A549 (cell line): ENCODE measurements around the gene COL28A1. TPM values are rescaled to one million over a fixed set of nuclear protein-coding genes. Genes with fewer than 3 reads are reported as not detected.

Experiments
- ATAC-seq, 2 experiments: fragments of 200-7000 bp in 1 of 2; fragments of >200 bp in 1 of 2; cut with Nextera tagmentation in 1 of 2; cut with Tn5 transposase in 1 of 2; 3 replicates each; pipeline versions ENCODE4 v1.8.0 to v1.9.1; 2018 to 2020; ENCODE audit warnings: mild to moderate bottlenecking in 1 of 2, moderate library complexity in 1 of 2
- CTCF ChIA-PET: fragments of 300-600 bp; sonication (Branson Sonifier 250); formaldehyde crosslinking; extraction: SDS; loops from one replicate; lab custom pipeline; 2021; ENCODE audit warnings: antibody characterized with exemption, inconsistent platforms; lab: Yijun Ruan, JAX
- POLR2A ChIA-PET: fragments of 350-600 bp; formaldehyde crosslinking; extraction: SDS; loops from one replicate; lab custom pipeline; 2021; ENCODE audit warnings: antibody characterized with exemption, inconsistent platforms; lab: Yijun Ruan, JAX
- DNase-seq, 2 experiments: peaks; one replicate each; pipeline versions ENCODE4 v3.0.0 to v3.0.0-alpha.2; 2011 to 2016; ENCODE audit warnings: low read depth in 1 of 2, low spot score in 1 of 2
- FAIRE-seq: peaks from 2 replicates; lab custom pipeline; 2011; peaks lifted over from hg19 to GRCh38; lab: Jason Lieb, UNC
- H3K27ac ChIP-seq, 2 experiments: fragments of >200 bp; sonication (Bioruptor Twin); formaldehyde crosslinking; 3 replicates each; pipeline ENCODE4 v1.5.1; 2016 to 2017
- H3K4me1 ChIP-seq: fragments of >200 bp; sonication (Bioruptor Twin); formaldehyde crosslinking; 3 replicates; pipeline ENCODE4 v1.6.1; 2016
- H3K4me2 ChIP-seq: fragments of >200 bp; sonication (Bioruptor Twin); formaldehyde crosslinking; 3 replicates; pipeline ENCODE4 v1.6.1; 2016
- H3K4me3 ChIP-seq: fragments of >200 bp; sonication (Bioruptor Twin); formaldehyde crosslinking; 3 replicates; pipeline ENCODE4 v1.5.1; 2016
- H3K9me3 ChIP-seq: fragments of >200 bp; sonication (Bioruptor Twin); formaldehyde crosslinking; 3 replicates; pipeline ENCODE4 v1.6.1; 2016
- ATOH8 ChIP-seq: fragments of 250-450 bp; sonication (Bioruptor Pico); IDR thresholded peaks from 2 replicates; pipeline ENCODE4 v1.5.0; 2020; ENCODE audit warnings: low read depth, mild to moderate bottlenecking, moderate library complexity
- CBX2 ChIP-seq: fragments of 200-600 bp; sonication (generic); IDR thresholded peaks from 2 replicates; pipeline ENCODE4 v1.6.1; 2016; ENCODE audit warnings: low read depth, mild to moderate bottlenecking, borderline replicate concordance
- CEBPB ChIP-seq, 2 experiments: fragments of >200 bp in 1 of 2; sonication (Bioruptor Twin) in 1 of 2; formaldehyde crosslinking in 1 of 2; IDR thresholded peaks; 2 replicates each; pipeline ENCODE4 v1.6.1; 2012 to 2016
- CTCF ChIP-seq: fragments of >200 bp; sonication (Bioruptor Twin); formaldehyde crosslinking; IDR thresholded peaks from 3 replicates; pipeline ENCODE4 v1.5.1; 2016
- E2F6 ChIP-seq: IDR thresholded peaks from 2 replicates; pipeline ENCODE4 v1.6.1; 2012; ENCODE audit warnings: low read depth, borderline replicate concordance
- EHF ChIP-seq: fragments of 250-450 bp; sonication (Bioruptor Pico); IDR thresholded peaks from 2 replicates; pipeline ENCODE4 v1.5.0; 2020; ENCODE audit warnings: mild to moderate bottlenecking
- EP300 ChIP-seq, 2 experiments: fragments of >200 bp; sonication (Bioruptor Twin); formaldehyde crosslinking; IDR thresholded peaks; 2 replicates in 1 of 2; 3 replicates in 1 of 2; pipeline ENCODE4 v1.6.1; 2016 to 2017
- GATA3 ChIP-seq: IDR thresholded peaks from 2 replicates; pipeline ENCODE4 v1.6.1; 2012; ENCODE audit warnings: borderline replicate concordance
- HDAC2 ChIP-seq: fragments of 200-600 bp; sonication (generic); IDR thresholded peaks from 2 replicates; pipeline ENCODE4 v1.6.1; 2016
- HES2 ChIP-seq: fragments of >200 bp; sonication (Bioruptor Twin); formaldehyde crosslinking; IDR thresholded peaks from 2 replicates; pipeline ENCODE4 v1.6.1; 2016
- JUNB ChIP-seq: fragments of >200 bp; sonication (Bioruptor Twin); formaldehyde crosslinking; IDR thresholded peaks from 2 replicates; pipeline ENCODE4 v1.6.1; 2016
- MAFK ChIP-seq: fragments of 450-650 bp; IDR thresholded peaks from 2 replicates; pipeline ENCODE4 v1.6.1; 2014; ENCODE audit not compliant: partially characterized antibody
- NR3C1 ChIP-seq: fragments of >200 bp; sonication (Bioruptor Twin); formaldehyde crosslinking; IDR thresholded peaks from 3 replicates; pipeline ENCODE4 v1.6.1; 2017
- POLR2A ChIP-seq: IDR thresholded peaks from 2 replicates; pipeline ENCODE4 v1.6.1; 2012; ENCODE audit warnings: mild to moderate bottlenecking, low read length
- RAD21 ChIP-seq, 2 experiments: fragments of >200 bp in 1 of 2; sonication (Bioruptor Twin) in 1 of 2; formaldehyde crosslinking in 1 of 2; IDR thresholded peaks in 1 of 2; conservative IDR thresholded peaks in 1 of 2; 2 replicates in 1 of 2; 3 replicates in 1 of 2; pipeline ENCODE4 v1.6.1; 2012 to 2018; ENCODE audit warnings: inconsistent platforms in 1 of 2
- SMC3 ChIP-seq: fragments of >200 bp; sonication (Bioruptor Twin); formaldehyde crosslinking; IDR thresholded peaks from 3 replicates; pipeline ENCODE4 v1.6.1; 2018; ENCODE audit warnings: inconsistent platforms
- TFCP2L1 ChIP-seq: fragments of 250-450 bp; sonication (Bioruptor Pico); IDR thresholded peaks from 2 replicates; pipeline ENCODE4 v1.5.0; 2021; ENCODE audit warnings: mild to moderate bottlenecking
- ZC3H11A ChIP-seq: fragments of 450-650 bp; IDR thresholded peaks from 2 replicates; pipeline ENCODE4 v1.6.1; 2014; ENCODE audit warnings: antibody characterized with exemption, mild to moderate bottlenecking
- ZFP36 ChIP-seq: fragments of 450-650 bp; IDR thresholded peaks from 2 replicates; pipeline ENCODE4 v1.6.1; 2014; ENCODE audit warnings: borderline replicate concordance; ENCODE audit not compliant: partially characterized antibody
- ZSCAN20 ChIP-seq: fragments of 250-450 bp; sonication (Bioruptor Pico); IDR thresholded peaks from 2 replicates; pipeline ENCODE4 v1.8.0; 2022; ENCODE audit warnings: mild to moderate bottlenecking, moderate library complexity
- WGBS: methylation state at CpG from one replicate; pipeline ENCODE4 v1.1.6; 2017; ENCODE audit errors: missing lambda C conversion rate; 5-methylcytosine and 5-hydroxymethylcytosine counted together
- polyA plus RNA-seq, 4 experiments: library from polyadenylated mRNA; depleted of rRNA in 3 of 4; stranded (reverse); fragments of >200 nt; fragmentation: RNase III in 1 of 4; extraction: RNeasy Plus Mini Kit Qiagen cat#74134 plus additional on column Dnase treatment in 1 of 4; gene quantifications; 2 replicates in 3 of 4; 3 replicates in 1 of 4; pipeline ENCODE4 v1.2.3, GENCODE V29; 2011 to 2017

The COL28A1 gene
- polyA plus RNA-seq, 2 of the 4 experiments (the other 2 are of a cell fraction): 0.08 to 0.17 TPM

GRCh38 chr7:7579638-7580037 is 44.0 kb upstream of the COL28A1 start:
- H3K4me2 ChIP-seq: no peak overlapping the region
- DNase-seq (no peak), FAIRE-seq (no peak), ATAC-seq (no peak)
- no peak overlapping the region for H3K27ac ChIP-seq
- WGBS: 91% methylated on average over 3 of the region's 3 CpGs
- peak in 1 of 2 experiments; percentile 42; a peak in 3 of 4 replicates for TF ChIP-seq CEBPB (IDR thresholded peaks at IDR 0.05)
- no peak for TF ChIP-seq EP300 (IDR thresholded peaks at IDR 0.05)
- POLR2A ChIA-PET: no interaction called here
- H3K9me3 ChIP-seq: no peaks in the 10 kb centered on the region
- no peaks in the 10 kb centered on the region for H3K4me1 ChIP-seq
- CTCF ChIA-PET: no interaction called here
- no peak overlapping the region for H3K4me3 ChIP-seq

GRCh38 chr7:7577888-7578287 is 42.2 kb upstream of the COL28A1 start:
- 91% methylated on average over 1 of the region's 1 CpG for WGBS
- ATAC-seq (no peak), FAIRE-seq (no peak), DNase-seq (no peak)
- TF ChIP-seq SMC3: no peak
- no peak for TF ChIP-seq NR3C1
- TF ChIP-seq HDAC2: no peak
- no peak for TF ChIP-seq ATOH8 (CRISPR knock-in tag)
- no peak for TF ChIP-seq EP300 (IDR thresholded peaks at IDR 0.05)
- no peak for TF ChIP-seq POLR2A
- no peak for TF ChIP-seq E2F6
- no peak for TF ChIP-seq ZFP36
- no peak for TF ChIP-seq MAFK
- no peak for TF ChIP-seq EHF (CRISPR knock-in tag)
- no peak for TF ChIP-seq TFCP2L1 (CRISPR knock-in tag)
- no peak for TF ChIP-seq CTCF
- CTCF ChIA-PET: interaction anchor here (0.9 kb wide), 1 partner anchor 17 kb away, joined by 4 read pairs; no protein-coding TSS in a partner anchor
- Histone ChIP-seq H3K4me2 (no peak overlapping the region), H3K9me3 (no peaks in the 10 kb centered on the region), H3K4me3 (no peak overlapping the region), H3K27ac (no peak overlapping the region), H3K4me1 (no peaks in the 10 kb centered on the region)
- POLR2A ChIA-PET: no interaction called here

GRCh38 chr7:7576344-7576743 is 40.7 kb upstream of the COL28A1 start:
- ATAC-seq (no peak), DNase-seq (no peak), FAIRE-seq (peak; percentile 18)
- 90% methylated on average over 1 of the region's 1 CpG for WGBS
- ChIA-PET CTCF (no interaction called here), POLR2A (no interaction called here)
- TF ChIP-seq POLR2A (no peak), EHF (CRISPR knock-in tag) (no peak), E2F6 (no peak), ATOH8 (CRISPR knock-in tag) (no peak), ZSCAN20 (no peak)
- Histone ChIP-seq H3K27ac (no peak overlapping the region), H3K4me1 (no peaks in the 10 kb centered on the region), H3K4me3 (no peak overlapping the region), H3K4me2 (no peak overlapping the region), H3K9me3 (no peaks in the 10 kb centered on the region)

GRCh38 chr7:7573701-7574100 is 38.0 kb upstream of the COL28A1 start:
- Histone ChIP-seq H3K4me1 (peaks cover 5% of the 10 kb centered on the region; the same call in 2 of the 3 replicates), H3K9me3 (no peaks in the 10 kb centered on the region), H3K27ac (no peak overlapping the region), H3K4me3 (no peak overlapping the region)
- no peak for ATAC-seq
- WGBS: 75% methylated on average over 2 of the region's 2 CpGs
- no peak for FAIRE-seq
- DNase-seq: no peak
- CTCF ChIA-PET: no interaction called here
- TF ChIP-seq E2F6 (no peak), RAD21 (conservative IDR thresholded peaks at IDR 0.05 in 1 of 2, IDR thresholded peaks at IDR 0.05 in 1 of 2) (no peak), HES2 (no peak), MAFK (no peak), GATA3 (no peak), JUNB (no peak), CBX2 (no peak), CTCF (no peak), ZC3H11A (no peak), ATOH8 (CRISPR knock-in tag) (no peak)
- TF ChIP-seq, all 56 proteins: peak for 0
- POLR2A ChIA-PET: no interaction called here
- H3K4me2 ChIP-seq: no peak overlapping the region
